Measurements from ENCODE around the gene C1orf53. TPM values are rescaled to one million over a fixed set of nuclear protein-coding genes. Genes with fewer than 3 reads are reported as not detected.

Gene C1orf53
- total RNA-seq, 1 experiment from 2014 or later: 7.2 TPM

DNA sequence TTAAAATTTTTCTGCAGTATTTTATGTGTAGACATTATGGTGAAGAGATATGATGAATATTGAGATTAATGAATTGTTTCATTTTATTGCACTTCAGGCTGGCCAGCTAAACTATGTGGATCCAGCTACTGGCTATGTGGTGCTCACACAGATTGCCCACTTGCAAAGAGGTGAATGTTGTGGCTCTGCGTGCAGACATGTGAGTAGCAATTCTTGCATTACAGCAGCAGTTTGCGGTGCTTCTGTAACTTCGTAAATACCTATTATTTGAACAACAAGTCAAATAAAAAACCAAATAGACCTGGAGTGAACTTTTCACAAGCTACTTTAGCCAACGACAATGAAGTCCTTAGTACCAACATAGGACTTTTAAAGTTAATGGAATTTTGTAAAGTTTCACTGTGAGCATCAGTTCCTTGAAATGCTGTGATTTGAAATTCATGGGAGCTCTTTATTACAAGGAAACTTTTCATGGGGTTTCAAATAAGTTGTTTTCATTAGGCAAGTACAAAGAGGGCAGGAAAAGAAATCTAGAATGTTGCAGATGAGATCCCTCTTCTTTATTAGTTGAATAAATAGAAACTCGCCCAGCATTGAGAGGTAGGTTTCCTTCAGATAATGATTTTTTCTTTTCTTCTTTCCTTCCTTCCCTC is 3.4 kb downstream of the C1orf53 start:
- H3K27ac ChIP-seq (ENCODE audit: low read length): no peak overlapping the region
- peaks cover 26% of the 10 kb centered on the region for H3K27me3 ChIP-seq (ENCODE audit: control insufficient read depth, insufficient read depth, low read length)
- ChIA-PET CTCF (no interaction called here), POLR2A (no interaction called here)
- intact Hi-C loops (cut with micrococcal nuclease; ENCODE audit: unreplicated experiment): no loop called here
- no peak for DNase-seq (ENCODE audit: low read depth, low spot score)
- no peaks in the 10 kb centered on the region; the same call in 1 of the 2 replicates for H3K36me3 ChIP-seq (ENCODE audit: control insufficient read depth, insufficient read depth, low read length)
- no peak for ATAC-seq
- no peak overlapping the region for H3K4me3 ChIP-seq (ENCODE audit: low read depth in 2 of 2, low read length in 2 of 2)
- BruUV-seq (replicated peaks): no TSS peak
- TF ChIP-seq, protein P1, sequence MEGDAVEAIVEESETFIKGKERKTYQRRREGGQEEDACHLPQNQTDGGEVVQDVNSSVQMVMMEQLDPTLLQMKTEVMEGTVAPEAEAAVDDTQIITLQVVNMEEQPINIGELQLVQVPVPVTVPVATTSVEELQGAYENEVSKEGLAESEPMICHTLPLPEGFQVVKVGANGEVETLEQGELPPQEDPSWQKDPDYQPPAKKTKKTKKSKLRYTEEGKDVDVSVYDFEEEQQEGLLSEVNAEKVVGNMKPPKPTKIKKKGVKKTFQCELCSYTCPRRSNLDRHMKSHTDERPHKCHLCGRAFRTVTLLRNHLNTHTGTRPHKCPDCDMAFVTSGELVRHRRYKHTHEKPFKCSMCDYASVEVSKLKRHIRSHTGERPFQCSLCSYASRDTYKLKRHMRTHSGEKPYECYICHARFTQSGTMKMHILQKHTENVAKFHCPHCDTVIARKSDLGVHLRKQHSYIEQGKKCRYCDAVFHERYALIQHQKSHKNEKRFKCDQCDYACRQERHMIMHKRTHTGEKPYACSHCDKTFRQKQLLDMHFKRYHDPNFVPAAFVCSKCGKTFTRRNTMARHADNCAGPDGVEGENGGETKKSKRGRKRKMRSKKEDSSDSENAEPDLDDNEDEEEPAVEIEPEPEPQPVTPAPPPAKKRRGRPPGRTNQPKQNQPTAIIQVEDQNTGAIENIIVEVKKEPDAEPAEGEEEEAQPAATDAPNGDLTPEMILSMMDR (IDR thresholded peaks at IDR 0.05): no peak
- TF ChIP-seq TCF7L2 (IDR thresholded peaks at IDR 0.05; ENCODE audit: low read depth, low read length) (no peak), POLR2AphosphoS5 (IDR thresholded peaks at IDR 0.05; ENCODE audit: low read depth, low read length) (no peak), SIN3A (IDR thresholded peaks at IDR 0.05; ENCODE audit: borderline replicate concordance, insufficient read depth, low read depth, low read length) (no peak)
- TF ChIP-seq, protein P2, sequence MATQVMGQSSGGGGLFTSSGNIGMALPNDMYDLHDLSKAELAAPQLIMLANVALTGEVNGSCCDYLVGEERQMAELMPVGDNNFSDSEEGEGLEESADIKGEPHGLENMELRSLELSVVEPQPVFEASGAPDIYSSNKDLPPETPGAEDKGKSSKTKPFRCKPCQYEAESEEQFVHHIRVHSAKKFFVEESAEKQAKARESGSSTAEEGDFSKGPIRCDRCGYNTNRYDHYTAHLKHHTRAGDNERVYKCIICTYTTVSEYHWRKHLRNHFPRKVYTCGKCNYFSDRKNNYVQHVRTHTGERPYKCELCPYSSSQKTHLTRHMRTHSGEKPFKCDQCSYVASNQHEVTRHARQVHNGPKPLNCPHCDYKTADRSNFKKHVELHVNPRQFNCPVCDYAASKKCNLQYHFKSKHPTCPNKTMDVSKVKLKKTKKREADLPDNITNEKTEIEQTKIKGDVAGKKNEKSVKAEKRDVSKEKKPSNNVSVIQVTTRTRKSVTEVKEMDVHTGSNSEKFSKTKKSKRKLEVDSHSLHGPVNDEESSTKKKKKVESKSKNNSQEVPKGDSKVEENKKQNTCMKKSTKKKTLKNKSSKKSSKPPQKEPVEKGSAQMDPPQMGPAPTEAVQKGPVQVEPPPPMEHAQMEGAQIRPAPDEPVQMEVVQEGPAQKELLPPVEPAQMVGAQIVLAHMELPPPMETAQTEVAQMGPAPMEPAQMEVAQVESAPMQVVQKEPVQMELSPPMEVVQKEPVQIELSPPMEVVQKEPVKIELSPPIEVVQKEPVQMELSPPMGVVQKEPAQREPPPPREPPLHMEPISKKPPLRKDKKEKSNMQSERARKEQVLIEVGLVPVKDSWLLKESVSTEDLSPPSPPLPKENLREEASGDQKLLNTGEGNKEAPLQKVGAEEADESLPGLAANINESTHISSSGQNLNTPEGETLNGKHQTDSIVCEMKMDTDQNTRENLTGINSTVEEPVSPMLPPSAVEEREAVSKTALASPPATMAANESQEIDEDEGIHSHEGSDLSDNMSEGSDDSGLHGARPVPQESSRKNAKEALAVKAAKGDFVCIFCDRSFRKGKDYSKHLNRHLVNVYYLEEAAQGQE (IDR thresholded peaks at IDR 0.05; ENCODE audit: insufficient read depth in 1 of 2, low read depth in 2 of 2, low read length in 1 of 2): no peak
- H3K4me1 ChIP-seq (ENCODE audit: control insufficient read depth, insufficient read depth, low read length): peaks cover 5% of the 10 kb centered on the region
- in situ Hi-C loops (cut with HindIII; ENCODE audit: low pct_unique_long_range_greater_than_20kb, low sequenced_read_pairs): no loop called here
- H3K9me3 ChIP-seq (ENCODE audit: control insufficient read depth, insufficient read depth, low read depth, low read length): no peaks in the 10 kb centered on the region

DNA sequence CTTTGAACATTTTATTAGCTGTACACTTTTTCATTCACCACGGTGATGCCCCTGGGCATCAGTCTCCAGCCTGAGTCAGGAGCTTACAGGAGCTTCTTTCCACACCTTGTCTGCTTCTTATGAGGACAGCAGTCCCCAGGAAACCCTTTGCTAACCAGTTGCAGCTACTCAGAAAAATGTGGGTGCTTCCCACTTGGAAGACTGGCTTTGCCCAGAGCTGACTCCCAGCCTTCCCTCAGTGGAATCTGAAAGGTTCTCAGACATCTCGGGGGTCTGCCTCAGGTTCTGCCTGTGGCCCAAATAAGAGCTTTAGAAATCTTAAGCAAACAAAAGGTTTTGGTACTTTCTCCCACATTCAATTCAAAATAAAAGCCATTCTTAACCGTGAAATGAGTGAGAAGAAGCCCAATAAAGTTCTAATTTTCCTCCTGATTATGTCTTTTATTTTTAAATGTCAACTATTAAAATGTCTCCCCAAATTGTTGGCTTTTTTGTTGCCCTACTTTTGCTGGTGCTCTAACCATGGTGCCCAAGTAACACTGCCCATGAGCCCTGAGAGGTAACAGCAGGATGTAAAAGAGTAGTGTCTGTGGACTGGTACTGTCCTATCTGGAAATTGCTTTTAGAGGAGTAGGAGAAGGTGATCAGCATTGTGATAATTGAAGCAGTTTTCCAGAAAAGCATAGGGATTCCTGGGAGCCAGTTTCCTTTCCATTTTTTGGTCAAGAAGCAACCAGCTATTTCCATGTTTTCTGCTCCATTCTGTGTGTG is 5.6 kb downstream of the C1orf53 start:
- H3K4me3 ChIP-seq (ENCODE audit: low read depth in 2 of 2, low read length in 2 of 2): no peak overlapping the region
- ChIA-PET CTCF (interaction anchor here (1.6 kb wide), 1 partner anchor 293 kb away, joined by 4 read pairs; no protein-coding TSS in a partner anchor), POLR2A (no interaction called here)
- TF ChIP-seq POLR2AphosphoS5 (IDR thresholded peaks at IDR 0.05; ENCODE audit: low read depth, low read length) (no peak), SIN3A (IDR thresholded peaks at IDR 0.05; ENCODE audit: borderline replicate concordance, insufficient read depth, low read depth, low read length) (no peak), TCF7L2 (IDR thresholded peaks at IDR 0.05; ENCODE audit: low read depth, low read length) (no peak)
- TF ChIP-seq, protein P1 (IDR thresholded peaks at IDR 0.05): no peak
- TF ChIP-seq, protein P2 (IDR thresholded peaks at IDR 0.05; ENCODE audit: insufficient read depth in 1 of 2, low read depth in 2 of 2, low read length in 1 of 2): no peak
- in situ Hi-C loops (cut with HindIII; ENCODE audit: low pct_unique_long_range_greater_than_20kb, low sequenced_read_pairs) (no loop called here), intact Hi-C loops (cut with micrococcal nuclease; ENCODE audit: unreplicated experiment) (no loop called here)
- H3K27ac ChIP-seq (ENCODE audit: low read length): no peak overlapping the region
- peaks cover 5% of the 10 kb centered on the region for H3K4me1 ChIP-seq (ENCODE audit: control insufficient read depth, insufficient read depth, low read length)
- DNase-seq (ENCODE audit: low read depth, low spot score): no peak
- peaks cover 37% of the 10 kb centered on the region for H3K27me3 ChIP-seq (ENCODE audit: control insufficient read depth, insufficient read depth, low read length)
- BruUV-seq (replicated peaks): no TSS peak
- no peaks in the 10 kb centered on the region for H3K36me3 ChIP-seq (ENCODE audit: control insufficient read depth, insufficient read depth, low read length)
- no peak for ATAC-seq
- no peaks in the 10 kb centered on the region for H3K9me3 ChIP-seq (ENCODE audit: control insufficient read depth, insufficient read depth, low read depth, low read length)
